ENCODE data around the gene TMEM225B.
"Not testable (repeated sequence)": the region's sequence is repeated elsewhere in the genome, so short reads cannot be mapped to it uniquely, and the experiment has no call there.

Gene TMEM225B

GRCh38 chr7:99645590-99645989 is 47.5 kb downstream of the TMEM225B start:
- ChIA-PET CTCF (no interaction called here), POLR2A (ENCODE audit: low non-redundant PET) (no interaction called here)
- DNase-seq (ENCODE audit: low spot score), result no peak
- no peak for TF ChIP-seq CTCF (conservative IDR thresholded peaks at IDR 0.05; ENCODE audit: low read depth)
- no peak overlapping the region for H3K27ac ChIP-seq

- ChIA-PET CTCF (no interaction called here), POLR2A (ENCODE audit: low non-redundant PET) (no interaction called here)
- no peak for DNase-seq (ENCODE audit: low spot score)
- no peak overlapping the region for H3K27ac ChIP-seq
- no peak for TF ChIP-seq CTCF (conservative IDR thresholded peaks at IDR 0.05; ENCODE audit: low read depth)
These were observed 50.8 kb downstream of the TMEM225B start for GRCh38 chr7:99648843-99649242.

GRCh38 chr7:99651290-99651689 is 53.2 kb downstream of the TMEM225B start:
- no peak for DNase-seq (ENCODE audit: low spot score)
- no peak overlapping the region for H3K27ac ChIP-seq
- CTCF ChIA-PET, result no interaction called here
- POLR2A ChIA-PET (ENCODE audit: low non-redundant PET), result no interaction called here
- TF ChIP-seq CTCF (conservative IDR thresholded peaks at IDR 0.05; ENCODE audit: low read depth), result no peak

- TF ChIP-seq CTCF (conservative IDR thresholded peaks at IDR 0.05; ENCODE audit: low read depth), result no peak
These were observed 54.6 kb downstream of the TMEM225B start for GRCh38 chr7:99652671-99653070.

GRCh38 chr7:99653269-99653668 is 55.2 kb downstream of the TMEM225B start:
- H3K27ac ChIP-seq; POLR2A ChIA-PET (ENCODE audit: low non-redundant PET); CTCF ChIA-PET; DNase-seq (ENCODE audit: low spot score): not testable (repeated sequence)

More at GRCh38 chr7:99652671-99653070, 54.6 kb downstream of the TMEM225B start:
- no peak overlapping the region for H3K27ac ChIP-seq
- DNase-seq (ENCODE audit: low spot score), result no peak
- ChIA-PET POLR2A (ENCODE audit: low non-redundant PET) (no interaction called here), CTCF (no interaction called here)

GRCh38 chr7:99653754-99654153 is 55.7 kb downstream of the TMEM225B start:
- no peak for TF ChIP-seq CTCF (conservative IDR thresholded peaks at IDR 0.05; ENCODE audit: low read depth)
- ChIA-PET CTCF (no interaction called here), POLR2A (ENCODE audit: low non-redundant PET) (no interaction called here)
- DNase-seq (ENCODE audit: low spot score), result no peak
- H3K27ac ChIP-seq, result no peak overlapping the region

GRCh38 chr7:99654626-99655025 is 56.6 kb downstream of the TMEM225B start:
- DNase-seq (ENCODE audit: low spot score); POLR2A ChIA-PET (ENCODE audit: low non-redundant PET); CTCF ChIA-PET; H3K27ac ChIP-seq: not testable (repeated sequence)

GRCh38 chr7:99657879-99658278 is 59.8 kb downstream of the TMEM225B start:
- CTCF ChIA-PET; H3K27ac ChIP-seq; POLR2A ChIA-PET (ENCODE audit: low non-redundant PET); DNase-seq (ENCODE audit: low spot score): not testable (repeated sequence)

All from RWPE1 (cell line).